HuH-7 (cell line): ENCODE data around the gene UBE2E1.
A peak's percentile ranks its signal among the peaks of the same experiment; 100 is the strongest.

ENCODE experiments used
- DNase-seq: peaks from one replicate; pipeline ENCODE4 v3.0.0; 2011; ENCODE audit warnings: low spot score

UBE2E1 gene

DNA sequence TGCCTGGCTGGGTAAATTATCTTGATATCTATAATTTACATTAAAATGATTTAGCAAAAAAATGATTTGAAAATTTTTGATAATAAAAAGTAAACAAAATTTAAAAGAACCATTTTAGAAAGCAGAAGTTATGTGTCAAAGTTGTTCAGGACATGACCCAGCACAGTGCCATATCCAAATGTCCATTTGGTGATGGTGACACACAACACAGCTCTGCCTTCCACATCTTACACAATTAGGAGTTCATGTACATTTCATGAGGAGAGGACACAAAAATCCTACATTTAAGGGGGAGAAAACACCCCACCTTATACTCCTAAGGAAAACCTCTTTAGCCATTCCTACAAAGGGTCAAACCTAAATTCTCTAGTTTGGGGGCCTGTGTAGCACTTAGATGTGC lies 10.7 kb upstream of the UBE2E1 start:
- no peak for DNase-seq

DNA sequence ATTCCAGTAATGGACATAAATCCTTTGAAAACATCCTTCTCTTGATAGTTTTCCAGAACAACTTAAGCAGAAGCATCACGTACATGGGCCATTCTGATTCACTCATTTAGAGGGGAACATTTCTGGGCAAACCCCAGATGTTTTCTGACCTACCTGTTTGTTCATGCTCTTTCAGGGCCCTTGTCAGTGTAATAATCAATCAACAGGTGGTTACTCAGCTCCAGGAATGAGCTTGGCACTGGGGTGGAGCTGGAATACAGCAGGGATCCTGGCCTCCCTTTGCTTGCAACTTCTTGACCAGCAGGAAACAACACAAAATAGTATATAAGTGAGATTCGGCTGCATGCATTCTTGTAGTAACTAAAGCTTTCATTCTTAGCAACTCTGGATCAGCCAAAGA lies 9.2 kb upstream of the UBE2E1 start:
- DNase-seq, result no peak

DNA sequence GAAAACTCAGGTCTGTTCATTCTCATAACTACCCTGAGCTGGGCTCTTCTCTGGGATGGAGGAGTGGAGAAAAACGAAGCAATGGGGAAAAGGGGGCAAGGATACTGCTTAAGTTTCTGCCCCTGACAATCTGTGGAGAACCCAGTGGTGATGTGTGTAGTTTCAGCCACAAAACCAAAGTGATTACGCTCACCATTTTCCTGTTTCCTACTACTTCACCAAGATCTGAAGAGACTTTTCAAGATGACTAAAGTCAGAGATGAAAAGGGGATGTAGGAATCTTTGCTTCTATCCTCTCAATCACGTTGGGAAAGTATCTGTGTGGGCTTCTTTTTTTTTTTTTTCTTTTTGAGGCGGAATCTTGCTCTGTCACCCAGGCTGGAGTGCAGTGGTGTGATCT lies 8.3 kb upstream of the UBE2E1 start:
- DNase-seq, result no peak

DNA sequence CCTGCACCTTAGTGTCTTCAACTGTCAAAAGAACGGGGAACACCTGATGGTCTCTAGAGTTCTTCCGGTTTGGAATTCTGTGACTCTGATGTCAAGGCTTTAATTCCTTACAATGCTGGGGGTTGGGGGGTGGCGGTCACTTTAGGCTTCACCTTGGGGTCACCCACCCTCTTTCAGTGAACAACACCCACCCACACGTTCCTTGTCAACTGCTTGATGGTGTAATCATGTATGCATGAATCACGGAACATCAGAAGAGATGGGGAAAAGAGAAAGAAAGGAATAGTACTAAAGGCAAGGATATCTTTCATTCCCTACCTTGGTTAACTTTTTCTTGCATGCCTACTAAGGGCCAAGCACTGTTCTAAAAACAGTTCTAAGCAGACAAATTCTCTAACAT lies 7.3 kb upstream of the UBE2E1 start:
- DNase-seq, result no peak

DNA sequence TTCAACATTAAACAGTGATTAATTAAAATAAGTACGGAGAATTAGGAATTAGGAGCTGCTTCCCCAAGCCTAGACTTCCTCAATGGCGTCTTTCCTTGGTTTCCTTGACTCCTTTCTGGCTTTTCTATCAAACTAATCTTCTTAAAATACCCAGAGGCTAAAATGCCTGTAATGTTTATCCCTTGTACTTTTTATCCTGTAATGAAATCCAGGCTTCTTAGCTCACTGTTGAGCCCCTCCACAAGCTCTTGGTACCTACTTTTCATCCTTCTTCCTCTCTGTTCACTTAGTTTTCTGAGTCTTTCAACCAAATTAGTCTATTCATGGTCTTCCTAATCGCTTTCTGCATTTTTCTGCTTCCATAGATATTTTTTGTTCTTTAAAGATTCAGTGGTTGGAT lies 6.9 kb upstream of the UBE2E1 start:
- no peak for DNase-seq

DNA sequence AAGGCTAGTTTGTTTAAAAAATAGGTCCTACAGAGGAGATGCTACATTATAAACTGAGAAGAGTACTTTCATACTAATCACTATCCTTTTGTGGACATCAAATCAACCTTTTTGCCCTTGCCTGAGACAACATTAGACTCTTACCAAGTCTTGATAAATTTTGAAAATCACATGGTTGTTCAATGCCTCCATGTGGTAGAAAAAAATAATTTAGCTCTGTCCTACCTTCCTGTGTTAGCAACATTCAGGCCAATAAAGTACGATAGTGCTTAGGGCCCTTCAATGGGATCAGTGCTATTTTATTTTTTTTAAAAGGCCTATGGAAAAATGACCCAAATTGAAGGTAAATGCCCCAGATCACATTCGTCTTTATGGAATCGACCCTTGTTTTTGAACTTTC lies 5.0 kb upstream of the UBE2E1 start:
- no peak for DNase-seq

DNA sequence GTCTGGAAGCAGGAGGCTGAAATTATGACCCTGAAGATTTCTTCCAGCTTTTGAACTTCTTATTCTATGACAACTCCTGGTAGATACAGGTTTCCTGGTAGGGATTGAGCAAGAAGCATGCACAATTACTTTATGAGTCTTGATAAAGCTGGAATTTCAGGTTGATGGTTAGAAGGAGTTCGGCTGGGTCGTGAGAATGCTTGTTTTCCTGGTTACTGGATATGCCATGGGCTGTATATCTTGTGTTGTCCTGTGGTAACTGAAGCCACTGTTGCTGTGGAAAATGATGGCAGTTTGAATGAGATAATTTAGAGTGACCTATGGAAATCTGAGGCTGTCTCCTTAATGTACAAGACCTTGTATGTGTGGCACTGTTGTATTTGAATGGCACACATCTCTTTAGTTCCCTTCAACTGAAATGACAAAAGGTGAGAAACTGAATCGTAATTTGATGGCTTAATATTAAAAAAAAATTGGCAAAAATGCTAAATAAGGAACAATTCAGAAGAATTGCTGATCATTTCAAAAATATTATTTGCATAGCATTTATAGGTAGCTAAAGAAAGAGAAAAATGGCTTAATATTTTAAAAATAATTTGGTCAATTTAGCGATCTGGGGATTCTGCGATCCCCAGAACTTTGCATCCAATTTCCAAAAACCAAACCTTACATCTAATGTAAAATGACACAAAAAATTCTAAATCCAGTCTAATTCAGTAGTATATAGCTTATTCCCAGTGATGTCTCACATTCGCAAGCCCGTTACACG lies 1.1 kb upstream of the UBE2E1 start:
- DNase-seq, result no peak

DNA sequence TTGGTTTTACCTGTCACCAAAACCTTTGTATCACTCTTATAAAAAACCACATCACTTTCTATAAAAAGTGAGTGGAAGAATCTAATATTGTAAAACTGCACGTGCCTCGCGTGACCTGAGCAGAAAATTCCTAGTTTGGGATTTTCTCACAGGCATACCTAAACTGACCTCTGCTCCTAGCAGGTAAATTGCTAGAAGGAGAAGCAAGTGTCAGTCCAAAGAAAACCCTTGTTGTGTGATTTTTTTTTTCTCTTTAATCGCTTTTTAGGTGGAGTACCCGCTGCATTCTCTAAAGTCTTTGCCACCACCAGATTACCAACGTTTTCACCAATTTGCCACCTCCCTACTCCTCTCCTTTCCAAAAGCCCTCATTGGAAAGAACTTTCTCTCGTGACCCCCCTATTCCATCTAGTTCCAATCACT lies 534 bp upstream of the UBE2E1 start:
- DNase-seq, result no peak

DNA sequence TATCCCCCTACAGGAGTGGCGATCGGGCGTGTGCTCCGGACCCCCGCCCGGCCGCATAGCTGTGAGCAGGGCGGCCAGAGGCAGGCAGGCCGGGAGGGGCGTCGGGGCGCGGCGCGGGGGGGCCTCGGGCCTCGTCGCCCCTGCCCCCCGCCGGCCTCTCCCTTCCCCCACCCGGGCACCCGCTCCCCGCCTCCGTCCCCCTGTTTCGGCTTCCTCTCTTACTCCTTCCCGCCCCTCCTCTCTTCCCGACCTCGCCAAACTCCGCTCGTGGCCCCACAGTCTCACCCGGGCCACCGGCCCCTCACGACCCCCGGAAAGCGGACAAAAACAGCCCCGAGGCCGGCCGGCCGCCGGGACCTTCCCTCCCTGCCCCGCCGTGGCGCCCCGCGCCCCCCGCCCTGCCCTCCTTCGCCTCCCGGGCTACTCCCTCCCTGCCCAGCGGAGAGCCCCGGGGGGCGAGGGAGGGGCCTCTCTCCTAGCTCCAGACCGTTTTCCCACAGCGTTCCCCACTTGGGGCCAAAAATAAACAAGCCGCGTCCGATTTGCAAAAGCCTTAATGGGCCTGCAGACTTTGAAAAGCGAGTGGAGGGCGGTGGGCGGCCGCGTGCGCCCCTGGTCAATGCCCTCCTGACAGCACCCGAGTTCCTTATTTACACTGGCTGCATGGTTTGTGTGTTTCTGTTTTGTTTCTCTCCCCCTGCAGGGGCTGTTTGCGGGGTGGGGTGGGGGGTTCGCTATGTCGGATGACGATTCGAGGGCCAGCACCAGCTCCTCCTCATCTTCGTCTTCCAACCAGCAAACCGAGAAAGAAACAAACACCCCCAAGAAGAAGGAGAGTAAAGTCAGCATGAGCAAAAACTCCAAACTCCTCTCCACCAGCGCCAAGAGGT lies 1.0 kb downstream of the UBE2E1 start:
- peak; percentile 54 for DNase-seq

DNA sequence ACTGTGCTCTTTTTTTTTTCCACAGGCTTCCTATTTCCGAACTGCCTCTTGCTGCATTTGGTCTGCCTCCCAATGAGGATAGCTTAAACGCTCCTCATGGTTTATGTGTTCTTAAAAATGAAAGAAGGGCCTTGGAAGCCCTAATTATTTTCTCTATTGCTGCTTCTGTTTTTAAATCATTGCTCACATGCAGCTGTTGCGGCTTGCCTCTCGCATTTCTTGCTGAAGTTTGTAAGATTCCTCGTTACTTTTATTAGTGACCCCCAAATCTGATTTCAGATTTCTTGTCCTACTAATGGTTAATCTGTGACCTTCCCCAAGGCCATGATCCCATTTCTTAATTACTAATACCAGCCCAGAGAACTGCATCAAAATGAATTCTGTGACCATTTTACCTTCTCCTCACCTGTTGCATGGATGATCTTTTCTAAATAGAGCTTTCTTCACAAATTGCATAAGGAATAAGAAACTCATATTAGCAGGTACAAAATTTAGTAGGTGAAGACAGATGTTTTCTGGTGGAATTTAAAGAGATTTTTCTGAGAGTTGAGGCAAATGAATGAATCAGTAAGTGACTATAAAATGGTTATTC lies 1.8 kb downstream of the UBE2E1 start:
- DNase-seq, result no peak

DNA sequence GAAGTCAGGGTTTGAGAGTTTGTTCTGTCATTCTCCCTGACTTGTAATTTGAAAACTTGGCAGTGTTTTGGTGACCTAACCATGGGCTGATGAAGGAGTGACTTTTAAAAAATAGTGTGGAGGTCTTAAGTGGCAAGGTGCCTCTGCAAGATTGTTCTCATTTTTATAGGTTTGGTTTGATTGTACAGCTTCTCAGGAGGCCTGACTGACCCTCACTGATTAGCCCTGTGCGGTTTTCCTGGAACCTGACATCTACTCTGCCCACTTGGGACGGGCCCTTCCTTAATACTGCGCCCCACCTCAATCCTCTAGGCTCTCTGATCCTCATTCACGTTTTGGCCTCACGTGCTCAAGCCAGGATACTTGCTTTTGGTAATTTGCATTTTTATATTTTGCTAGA lies 2.8 kb downstream of the UBE2E1 start:
- no peak for DNase-seq

DNA sequence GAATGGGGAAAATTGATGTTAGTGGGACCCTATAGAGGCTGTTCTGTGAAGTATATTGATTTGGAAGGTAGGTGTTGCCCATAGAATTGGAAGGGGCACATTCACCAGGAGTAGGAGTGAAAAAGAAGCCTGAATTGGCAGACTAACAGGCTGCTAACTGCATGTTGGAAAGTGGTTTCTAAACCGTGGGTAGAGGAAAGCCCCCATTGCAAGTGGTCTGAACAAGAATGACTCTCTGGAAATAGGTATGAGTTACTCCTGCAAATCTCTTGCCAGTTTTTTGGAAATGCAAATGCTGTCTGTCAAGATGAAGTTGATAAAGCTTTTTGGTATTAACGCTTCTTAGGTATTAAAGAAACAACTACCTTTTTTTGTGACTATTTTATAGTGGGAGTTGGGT lies 3.5 kb downstream of the UBE2E1 start:
- DNase-seq, result no peak

DNA sequence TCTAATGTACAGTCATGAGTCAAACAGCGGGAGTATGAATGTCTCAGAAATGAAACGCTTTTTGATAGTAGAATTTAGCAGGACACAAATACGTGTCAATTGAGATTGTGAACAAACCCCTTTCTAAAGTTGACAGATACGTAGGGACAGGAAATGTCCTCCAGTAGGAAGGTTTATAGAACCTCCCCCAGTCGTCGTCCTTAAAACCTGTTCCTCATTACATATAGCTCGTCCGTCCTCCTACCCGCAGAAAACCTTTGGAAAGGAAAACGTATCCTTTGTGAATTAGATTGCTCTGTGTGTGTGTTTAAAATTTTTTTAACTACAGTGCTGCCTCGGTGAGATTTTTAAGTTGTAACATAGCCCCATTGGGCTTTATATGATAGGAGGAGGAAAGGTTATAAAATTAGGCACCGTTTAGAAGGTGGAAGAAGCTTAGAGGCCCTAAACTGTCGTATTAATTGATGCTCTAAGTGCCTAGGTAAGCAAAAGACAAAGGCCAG lies 4.1 kb downstream of the UBE2E1 start:
- DNase-seq, result no peak

DNA sequence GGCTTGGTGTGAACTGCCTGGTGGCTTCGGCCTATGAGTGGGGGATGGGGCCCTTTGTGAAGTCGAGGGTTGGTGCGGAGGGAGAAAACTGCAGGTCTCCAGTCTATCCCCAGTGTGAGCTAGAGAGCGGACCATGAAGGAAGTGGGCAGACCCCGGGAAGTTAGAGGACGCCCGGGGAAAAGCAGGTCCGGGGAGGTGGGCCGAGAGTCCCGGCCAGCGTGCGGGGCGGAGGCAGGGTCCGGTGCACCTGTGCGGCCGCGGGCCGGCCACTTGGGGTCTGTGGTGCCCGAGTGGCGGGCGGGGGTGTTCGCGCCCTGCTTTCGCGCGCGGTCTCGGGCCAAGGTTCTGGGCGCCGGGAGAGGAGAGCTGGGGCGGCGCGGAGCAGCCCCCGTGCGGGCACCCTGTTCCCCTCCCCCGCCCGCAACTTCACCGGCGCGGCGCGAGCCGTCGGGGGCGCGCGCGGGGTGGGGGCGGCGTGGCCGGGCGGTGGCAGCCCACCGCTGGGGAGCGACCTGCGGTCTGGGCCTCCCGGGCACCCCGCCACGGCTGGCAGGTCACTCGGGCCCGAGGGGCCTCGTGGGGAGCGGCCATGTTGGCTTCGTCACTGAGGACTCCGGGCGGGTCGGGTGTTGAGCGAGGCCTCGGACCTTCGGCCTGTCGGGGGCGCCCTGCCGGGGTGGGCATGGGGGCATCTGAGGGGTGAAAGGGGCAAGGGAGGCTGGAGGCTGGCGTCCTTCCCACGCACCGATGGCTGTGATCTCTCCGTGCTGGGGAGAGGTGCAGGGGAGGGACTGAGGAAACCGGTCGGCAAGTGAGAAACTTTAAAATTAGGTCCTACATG lies 4.8 kb downstream of the UBE2E1 start:
- peak; percentile 93 for DNase-seq

DNA sequence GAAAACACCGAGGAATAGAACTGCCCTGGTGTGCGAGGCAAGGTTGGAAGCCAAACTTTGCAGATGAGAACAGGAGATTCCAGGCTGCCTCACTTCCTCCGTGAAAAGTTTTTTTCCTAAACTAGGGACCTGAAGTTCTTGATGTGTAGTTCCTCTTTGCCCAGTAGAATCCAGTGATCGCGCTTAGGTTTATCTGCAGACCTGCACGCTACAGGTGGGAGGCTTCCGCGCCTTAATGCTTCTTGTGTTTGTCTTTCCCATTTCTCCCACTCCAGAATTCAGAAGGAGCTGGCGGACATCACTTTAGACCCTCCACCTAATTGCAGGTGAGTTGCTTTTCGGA lies 5.4 kb downstream of the UBE2E1 start:
- DNase-seq, result no peak

DNA sequence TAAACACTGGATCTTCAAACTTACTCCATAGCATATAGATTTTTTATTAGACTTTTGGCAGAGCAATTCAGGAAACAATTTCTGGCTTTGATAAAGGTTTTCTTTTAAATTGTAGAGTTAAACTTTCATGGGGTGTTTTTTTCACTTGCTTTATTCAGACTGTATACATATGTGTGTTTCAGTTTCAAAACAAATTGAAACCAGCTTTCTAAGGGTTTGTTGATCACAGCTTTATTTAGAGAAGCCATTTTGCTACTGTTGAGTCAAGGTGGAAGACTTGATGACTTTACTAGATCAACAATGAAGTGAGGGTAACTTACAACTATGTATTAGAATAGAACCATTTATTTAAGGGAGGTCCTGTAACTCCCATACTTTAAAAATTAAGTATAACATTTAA lies 6.2 kb downstream of the UBE2E1 start:
- DNase-seq, result no peak

DNA sequence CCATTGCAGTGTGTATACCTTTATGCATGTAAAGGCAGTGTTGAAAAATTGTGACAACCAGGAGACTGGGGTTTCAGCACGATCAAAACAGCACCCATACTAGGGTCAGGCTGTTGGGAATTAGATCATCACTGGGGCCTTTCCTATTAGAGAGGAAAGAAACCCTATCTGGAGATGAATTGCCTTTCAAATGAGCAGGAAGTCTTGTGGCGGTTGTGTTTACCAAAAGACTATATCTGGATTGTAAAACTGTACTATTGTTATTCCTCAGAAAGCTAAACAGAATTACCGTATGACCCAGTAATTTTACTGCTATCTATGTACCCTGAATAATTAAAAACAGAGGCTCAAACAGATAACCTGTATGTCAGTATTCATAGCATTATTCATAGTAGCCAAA lies 10.1 kb downstream of the UBE2E1 start:
- no peak for DNase-seq

DNA sequence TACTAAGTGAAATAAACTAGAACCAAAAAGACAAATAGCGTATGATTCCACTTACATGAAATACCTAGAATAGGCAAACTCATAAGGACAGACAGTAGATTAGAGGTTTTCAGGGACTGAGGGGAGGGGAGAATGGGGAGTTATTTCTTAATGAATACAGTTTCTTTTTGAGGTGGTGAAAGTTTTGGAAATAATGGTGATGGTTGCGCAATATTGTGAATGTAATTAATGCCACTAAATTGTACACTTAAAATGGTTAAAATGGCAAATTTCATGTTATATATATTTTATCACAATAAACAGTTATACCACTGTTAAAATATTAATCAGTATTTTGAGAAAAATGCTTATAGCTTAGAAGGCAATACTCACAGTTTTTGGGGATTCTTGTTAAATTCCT lies 11.0 kb downstream of the UBE2E1 start:
- no peak for DNase-seq

DNA sequence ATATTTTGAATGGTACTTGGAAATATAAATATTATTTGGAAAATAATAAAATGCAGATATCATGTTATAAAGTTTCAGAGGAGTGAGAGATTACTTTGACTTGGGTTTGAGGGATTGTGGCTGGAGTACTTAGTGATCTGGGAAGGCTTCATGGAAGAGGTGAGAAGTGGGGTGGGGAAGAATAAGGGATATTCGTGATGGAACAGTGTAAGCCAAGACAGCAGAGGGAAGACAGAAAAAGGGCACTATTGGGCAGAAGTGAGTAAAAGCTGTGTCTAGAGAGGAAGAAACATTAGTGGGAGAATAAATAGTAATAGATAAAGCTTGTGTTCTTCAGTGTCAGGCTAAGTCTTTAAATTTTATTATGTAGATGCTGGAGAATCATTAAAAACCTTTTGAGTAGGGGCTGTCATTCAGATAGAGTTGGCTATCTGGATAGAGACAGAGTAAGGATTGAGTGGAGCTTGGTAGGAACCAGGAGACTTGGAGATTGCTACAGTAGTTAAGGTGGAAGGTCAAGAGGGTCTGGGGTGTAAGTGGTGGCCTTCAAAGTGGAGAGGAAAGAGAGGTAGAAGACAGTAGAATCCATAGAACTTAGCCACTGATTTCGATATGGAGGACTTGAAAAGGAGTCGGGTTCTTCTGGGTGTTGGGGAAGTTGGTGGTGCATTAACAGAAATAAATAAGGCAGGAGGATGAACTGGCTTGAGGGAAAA lies 11.9 kb downstream of the UBE2E1 start:
- no peak for DNase-seq

DNA sequence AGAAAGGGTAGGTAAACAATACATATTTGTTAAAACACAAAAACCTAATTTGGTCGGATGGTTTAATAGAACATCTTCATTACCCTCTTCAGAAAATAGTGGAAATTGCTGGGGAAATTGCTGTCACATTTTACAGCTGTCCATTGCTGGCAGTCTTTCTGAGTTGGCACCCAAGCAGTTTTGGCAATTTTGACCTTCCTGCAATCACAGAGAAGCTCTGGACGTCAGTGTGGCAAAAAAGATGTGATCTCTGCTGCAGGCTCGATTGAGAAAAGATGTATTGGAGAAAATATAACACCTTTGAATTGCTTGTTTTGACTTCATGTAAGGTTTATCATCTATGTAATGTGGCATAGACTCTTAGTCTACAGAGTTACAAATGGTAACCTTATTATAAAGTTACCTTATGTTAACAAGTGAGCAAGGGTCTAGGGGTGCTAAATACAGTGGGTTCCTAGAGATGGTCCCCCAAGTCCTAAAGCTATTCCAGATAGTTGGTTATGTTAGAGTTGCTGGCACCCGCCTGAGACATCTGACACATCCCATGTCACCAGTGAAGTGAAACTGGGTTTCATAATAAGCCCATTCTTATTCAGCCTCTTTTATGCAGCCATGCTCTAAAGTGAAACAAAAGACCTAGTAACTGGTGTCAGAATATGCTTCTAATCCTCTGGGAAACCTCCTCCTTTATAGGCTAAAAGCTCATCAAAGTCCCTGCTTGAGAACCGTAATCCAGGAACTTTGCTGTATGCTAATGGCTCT lies 14.0 kb downstream of the UBE2E1 start:
- DNase-seq, result no peak

DNA sequence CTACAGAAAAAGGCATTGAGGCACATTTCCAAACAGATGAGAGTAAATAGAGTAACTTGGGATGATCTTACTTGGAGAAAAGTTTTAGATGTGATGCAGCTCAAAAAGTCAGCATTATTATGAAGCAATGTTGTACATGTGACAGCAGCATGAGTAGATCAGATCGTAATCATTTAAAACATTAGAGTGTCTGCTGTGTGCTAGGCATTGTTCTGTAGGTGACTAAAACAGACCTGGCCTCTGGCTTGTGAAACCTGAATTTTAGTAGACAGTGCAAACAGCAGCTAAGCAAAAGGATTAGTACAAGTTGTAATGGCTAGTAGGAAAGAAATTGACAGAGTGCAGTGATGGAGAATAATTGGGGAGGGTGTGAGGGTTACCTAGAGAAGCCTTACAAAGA lies 15.1 kb downstream of the UBE2E1 start:
- DNase-seq, result no peak
